Measurements from ENCODE around the gene RBFOX1.

Gene RBFOX1

DNA sequence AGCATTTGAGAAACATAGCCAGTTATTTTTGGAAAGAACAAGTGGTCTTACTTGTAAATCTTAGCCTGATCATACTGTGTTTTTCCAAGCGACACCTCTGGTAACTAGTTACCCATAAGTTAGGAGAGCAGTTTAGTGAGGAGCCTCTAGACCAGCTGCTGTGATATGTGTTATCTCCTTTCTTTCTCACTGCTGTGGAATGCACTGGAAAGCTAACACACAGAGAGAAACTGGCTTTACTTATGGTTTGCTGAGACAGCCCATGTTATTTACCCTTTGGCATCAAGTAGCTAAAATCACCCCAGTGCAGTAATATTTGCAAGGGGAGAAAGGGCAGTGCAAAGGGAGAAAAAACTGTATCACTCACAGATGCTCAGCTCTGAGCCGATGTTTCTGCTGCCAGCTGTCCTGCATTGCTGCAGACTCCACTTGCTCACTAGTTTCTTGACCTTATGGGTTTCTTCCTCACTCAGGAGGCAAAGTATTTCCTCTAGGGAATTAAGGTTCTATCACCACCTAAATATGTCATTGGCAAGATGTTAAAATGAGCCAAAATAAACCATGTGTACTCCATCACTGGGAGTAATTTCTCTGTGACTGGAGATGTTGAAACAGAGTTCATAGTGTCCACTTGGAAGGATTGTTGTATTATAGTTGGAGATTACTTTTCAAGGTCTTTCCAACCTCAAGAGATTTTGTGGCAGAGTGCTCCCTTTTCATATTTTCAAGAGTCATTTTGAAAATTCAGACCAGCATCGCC lies 2.3 kb downstream of the RBFOX1 start:
- in situ Hi-C loops (cut with MboI; ENCODE audit: low sequenced_read_pairs) = no loop called here

DNA sequence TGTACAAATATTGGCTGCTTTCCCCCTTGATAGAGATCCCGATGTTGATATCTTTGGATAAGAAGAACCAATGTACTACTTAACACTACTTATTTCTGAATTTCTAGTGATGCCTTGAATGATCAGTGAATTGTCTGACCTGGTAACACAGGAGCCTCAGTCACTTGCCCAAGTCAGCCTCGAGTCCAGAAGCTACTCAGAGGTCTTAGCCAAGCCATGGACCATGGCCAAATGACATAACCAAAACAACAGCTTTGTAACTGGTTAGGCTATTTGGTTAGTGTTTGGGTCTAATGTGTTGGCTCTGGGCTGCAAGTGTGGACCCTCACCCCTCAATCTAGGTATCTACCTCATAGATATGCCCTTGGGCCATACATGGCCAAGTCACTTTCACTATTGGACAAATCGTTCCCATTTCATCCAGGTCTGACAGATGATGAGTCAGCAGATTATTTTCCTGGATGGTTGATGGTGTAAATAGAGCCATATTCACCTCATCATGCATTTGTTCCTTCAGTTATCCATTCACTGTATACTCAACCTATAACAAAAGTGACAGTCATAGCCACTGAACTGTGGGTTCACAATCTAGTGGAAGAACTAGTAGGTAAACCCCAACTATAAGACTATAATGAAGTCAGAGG lies 3.5 kb downstream of the RBFOX1 start:
- in situ Hi-C loops (cut with MboI; ENCODE audit: low sequenced_read_pairs) = no loop called here

DNA sequence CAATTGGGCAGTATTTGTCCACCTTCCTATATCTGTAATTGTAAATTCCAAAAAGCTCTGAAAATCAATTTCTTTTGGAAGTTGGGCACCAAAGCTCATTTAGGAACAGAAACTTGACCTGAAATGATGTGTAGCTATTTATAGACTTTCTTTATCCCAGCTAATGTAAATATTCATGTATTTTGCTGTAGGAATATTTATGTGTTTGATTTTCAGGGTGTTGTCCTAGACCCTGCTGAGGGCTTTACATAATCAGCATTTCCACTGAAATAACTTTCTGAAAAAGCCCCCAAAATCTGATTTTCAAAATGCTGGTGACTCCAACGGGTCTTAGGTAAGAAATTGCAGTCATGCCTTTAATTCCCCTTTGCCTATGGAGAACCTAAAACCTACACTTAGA lies 4.1 kb downstream of the RBFOX1 start:
- in situ Hi-C loops (cut with MboI; ENCODE audit: low sequenced_read_pairs) = no loop called here

DNA sequence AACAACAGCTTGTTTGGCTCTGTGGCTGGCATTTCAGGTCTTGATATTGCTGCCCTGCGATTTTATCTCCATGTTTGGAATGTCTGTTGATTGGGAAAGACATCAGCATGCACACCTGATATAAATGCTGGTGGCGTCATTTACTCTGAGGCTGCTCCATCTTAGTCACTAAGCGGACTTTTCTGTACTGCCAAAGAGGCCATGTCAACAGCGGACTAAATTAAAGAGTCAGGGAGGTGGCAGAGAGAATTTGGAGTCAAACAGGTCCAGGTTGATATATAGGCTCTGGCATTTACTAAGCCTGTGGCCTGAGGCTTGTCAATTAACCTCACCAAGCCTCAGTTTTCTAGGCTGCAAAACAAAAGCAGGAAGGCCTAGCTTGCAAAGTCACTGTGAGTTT lies 6.2 kb downstream of the RBFOX1 start:
- in situ Hi-C loops (cut with MboI; ENCODE audit: low sequenced_read_pairs) = no loop called here

DNA sequence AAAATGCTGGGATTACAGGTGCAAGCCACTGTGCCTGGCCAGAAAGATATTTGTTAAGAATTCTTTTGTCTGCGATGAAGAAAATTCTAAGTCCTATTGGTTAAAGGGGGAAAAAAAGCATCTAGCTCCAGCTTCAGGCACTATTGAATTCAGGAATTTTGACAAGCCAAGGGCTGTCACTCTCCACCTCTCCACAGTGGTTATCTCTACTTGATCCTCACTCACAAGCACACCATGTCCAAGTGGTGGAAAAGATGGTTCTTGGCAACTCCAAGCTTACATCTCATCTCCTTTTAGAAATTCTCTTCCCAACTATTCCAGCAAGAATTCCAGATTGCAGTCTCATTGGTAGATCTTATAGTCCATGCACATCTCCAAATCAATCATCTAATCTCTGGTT lies 7.1 kb downstream of the RBFOX1 start:
- in situ Hi-C loops (cut with MboI; ENCODE audit: low sequenced_read_pairs) = no loop called here

DNA sequence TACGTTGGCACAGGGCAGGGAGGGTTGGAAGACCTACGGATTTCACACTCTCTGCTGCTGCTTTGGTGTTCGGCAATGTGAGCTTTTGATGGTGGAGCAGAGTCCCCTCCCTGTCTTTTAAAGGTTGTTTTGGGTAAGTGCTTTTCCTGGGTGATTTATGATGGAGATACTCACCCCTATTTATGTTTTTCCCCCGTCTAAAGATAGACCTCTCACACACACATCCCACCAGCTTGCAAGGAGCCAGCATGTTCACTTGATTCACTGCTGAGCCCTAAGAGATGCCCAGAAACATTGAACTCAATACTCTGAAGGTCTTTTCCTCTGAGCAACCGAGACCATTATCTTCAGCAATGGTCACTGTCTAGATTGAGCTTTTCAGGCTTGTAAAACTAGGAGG lies 8.3 kb downstream of the RBFOX1 start:
- in situ Hi-C loops (cut with MboI; ENCODE audit: low sequenced_read_pairs) = no loop called here

DNA sequence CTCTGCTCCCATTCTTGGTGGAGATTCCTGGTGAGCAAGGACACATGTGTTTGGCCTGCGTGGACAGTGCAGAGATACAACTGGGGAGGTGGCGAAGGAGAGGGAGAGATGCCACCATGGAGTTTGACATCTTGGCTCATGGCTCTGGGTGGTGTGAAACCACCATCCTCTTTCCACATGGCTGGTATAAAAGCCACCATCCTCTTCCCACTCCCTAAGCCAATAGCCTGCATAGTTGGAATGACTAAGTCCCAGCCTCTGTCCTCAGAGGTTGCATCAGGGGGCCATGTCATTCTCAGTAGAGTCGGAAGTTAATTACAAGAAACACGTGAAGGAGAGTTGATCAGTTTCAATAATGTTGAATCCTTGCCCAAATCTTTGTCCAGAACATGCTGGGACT lies 10.0 kb downstream of the RBFOX1 start:
- in situ Hi-C loops (cut with MboI; ENCODE audit: low sequenced_read_pairs) = no loop called here

DNA sequence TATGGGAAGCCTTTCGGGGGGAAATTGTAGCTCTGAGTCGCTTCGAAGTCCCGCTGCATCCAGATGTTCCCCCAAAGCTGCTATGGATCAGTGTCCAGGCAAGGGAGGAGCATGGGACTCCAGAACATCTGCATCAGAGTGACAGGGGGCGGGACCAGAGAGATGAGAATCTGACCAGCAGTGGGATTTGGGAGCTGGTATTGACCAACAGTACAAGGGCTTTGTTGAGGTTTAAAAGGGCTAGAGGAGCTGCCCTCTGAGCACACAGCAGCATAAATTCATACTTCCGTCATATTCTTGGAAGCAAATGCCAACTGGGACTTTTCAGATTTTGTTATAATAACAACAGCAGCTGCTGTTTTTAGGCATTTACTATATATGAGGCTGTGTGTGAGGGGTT lies 10.6 kb downstream of the RBFOX1 start:
- in situ Hi-C loops (cut with MboI; ENCODE audit: low sequenced_read_pairs) = no loop called here

DNA sequence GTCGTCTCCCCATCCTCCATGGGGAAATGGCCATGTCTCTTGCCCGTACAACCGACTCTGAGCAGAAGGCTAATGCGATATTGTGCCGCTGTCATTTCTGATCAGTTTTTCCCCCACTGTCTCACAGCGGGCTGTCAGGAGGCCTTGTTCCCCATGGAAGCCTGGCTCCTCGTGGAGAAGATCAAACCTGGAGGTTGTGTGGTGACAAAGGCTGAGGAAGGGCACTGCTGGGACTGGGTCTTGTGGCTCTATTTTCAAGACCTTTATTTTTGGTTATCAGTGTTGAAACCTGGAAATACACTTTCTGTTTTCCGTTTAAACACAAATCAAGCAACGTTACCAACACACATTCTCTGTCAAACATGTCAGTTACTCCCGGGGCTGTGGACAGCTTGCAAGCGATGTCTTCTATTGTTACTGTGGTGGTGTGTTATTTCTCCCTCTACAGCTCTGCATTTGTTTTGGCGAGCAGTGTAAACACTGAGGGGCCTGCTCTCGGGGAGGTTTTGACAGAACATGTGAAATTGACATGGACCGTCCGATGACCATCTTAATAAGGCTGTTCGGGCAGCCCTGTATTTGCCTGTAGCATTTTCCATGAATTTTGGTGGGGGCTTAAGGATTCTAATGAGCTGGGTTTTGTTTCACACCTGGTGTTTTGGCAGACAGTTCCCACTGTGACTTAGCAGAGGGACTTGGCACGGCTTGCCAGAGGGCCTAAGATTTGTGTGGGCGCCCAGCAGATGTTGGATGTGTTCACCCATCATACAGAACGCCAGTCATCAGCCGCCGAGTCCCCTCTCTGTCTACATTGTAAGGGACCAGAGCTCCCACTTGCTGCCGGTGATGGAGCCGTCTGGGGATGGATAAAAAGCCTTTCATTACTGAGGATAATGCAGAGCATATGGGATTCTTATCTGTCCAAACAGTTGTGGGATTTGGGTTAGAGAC lies 12.5 kb downstream of the RBFOX1 start:
- in situ Hi-C loops (cut with MboI; ENCODE audit: low sequenced_read_pairs) = no loop called here

DNA sequence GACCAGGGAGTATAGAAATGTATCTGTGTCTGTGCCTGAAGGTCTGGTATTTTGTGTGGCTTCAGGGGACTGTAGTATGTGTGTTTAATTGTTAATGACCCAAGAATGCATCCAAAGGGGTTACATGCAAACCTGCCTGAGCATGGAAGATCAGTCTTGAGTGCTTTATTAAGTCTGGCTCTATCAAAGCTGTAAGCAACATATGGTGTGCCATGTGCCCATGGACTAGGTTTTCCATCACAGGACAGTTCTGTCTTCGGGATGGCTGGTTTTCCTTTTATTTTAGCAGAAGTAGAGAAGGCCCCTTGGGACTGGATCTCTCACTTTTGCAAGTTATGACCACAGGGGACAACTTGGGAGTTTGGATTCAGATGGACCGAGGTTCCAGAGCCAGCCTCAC lies 18.2 kb downstream of the RBFOX1 start:
- in situ Hi-C loops (cut with MboI; ENCODE audit: low sequenced_read_pairs) = no loop called here

DNA sequence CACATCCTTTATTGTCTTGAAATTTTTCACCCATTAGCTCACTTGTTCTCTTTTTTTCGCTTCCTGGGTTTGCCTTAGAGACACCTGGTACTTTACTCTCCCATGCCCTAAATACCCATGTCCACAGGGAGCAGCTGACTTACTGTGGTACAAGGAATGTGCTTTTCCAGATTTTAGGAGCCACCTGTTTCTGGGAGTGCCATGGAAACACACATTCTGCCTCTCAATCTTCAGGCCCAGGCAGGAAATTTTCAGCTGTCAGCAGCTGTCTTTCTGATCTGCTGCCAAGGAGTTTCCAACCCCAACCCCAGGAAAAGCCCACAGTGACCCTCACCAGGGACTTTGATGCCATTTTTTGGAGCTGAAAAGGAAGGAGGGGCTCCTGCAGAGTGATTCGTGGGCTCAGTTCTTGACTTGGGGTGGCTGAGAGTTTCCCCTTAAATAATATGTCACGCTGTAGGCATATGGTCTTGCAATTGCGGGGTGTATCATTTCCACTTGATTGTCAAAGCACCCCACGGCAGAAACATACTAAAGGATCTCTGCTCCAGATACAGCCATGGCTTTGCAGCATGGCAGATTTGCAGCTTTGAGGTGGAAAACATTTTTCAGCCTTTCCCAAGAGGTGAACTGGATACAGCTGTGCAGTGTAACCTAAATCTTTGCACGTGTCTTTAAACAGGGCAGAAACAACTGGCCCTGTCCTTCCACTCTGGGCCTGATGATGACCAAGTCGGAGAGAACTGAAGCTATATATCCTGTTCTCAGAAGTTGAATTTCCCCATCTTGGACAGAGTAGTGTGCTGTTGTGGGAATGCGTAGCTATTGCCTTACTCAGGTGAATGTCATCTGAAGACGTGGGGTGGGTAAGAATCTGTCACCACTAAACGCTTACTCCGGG lies 19.2 kb downstream of the RBFOX1 start:
- in situ Hi-C loops (cut with MboI; ENCODE audit: low sequenced_read_pairs) = no loop called here

DNA sequence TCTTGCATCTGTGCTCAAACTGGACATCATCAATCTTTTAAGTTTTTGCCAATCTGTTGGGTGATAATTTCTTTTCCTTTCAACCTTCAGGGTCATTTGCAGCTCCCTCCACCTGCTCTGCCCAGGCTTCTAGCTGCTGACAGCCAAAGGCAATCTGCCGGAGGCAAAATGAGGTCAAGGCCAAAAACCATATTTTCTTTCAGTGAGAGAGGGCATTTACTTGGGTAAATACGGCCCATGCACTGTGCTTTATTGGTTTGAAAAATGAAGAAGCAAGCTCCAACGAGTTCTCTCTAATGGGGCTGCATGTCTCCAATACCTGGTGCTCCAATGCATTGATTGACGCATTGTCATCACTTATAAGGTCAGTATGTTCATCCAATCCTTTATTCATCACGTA lies 23.1 kb downstream of the RBFOX1 start:
- in situ Hi-C loops (cut with MboI; ENCODE audit: low sequenced_read_pairs) = no loop called here

DNA sequence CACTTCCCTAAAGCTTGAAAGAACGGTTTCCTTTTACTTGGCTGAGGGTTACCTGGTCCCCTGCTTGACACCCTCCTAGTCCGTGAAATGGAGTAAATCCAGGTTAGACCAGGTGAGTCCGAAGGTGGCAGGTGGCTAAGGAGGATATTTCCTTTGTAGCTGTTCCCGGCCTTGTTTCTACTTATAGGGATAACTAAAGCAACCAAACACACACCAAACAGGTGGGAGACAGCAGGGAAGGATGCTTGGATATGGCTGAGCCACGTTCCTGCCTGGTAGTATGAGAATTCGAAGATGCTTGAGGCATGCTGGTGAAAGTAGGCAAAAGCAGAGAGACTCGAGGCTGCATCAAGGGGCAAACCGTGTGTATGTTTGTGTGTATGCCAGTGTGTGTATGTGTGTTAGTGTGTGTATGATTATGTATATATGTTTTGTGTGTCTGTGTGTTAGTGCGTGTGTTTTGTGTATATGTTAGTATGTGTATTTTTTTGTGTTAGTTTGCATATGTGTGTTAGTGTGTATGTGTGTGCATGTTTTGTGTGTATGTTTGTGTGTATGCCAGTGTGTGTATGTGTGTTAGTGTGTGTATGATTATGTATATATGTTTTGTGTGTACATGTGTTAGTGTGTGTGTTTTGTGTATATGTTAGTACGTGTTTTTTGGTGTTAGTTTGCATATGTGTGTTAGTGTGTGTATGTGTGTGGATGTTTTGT lies 28.9 kb downstream of the RBFOX1 start:
- in situ Hi-C loops (cut with MboI; ENCODE audit: low sequenced_read_pairs) = no loop called here

DNA sequence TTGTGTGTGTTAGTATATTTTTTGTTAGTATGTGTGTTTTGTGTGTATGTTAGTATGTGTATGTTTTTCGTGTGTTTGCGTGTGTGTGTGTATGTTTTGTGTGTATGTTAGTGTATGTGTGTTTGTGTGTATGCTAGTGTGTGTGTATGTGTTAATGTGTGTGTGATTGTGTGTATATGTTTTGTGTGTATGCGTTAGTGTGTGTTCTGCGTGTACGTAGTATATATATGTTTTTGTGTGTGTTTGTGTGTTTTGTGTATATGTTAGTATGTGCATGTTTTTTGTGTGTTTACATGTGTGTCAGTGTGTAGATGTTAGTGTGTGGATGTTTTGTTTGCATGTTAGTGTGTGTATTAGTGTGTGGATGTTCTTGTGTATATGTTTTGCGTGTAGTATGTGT lies 29.6 kb downstream of the RBFOX1 start:
- in situ Hi-C loops (cut with MboI; ENCODE audit: low sequenced_read_pairs) = no loop called here

DNA sequence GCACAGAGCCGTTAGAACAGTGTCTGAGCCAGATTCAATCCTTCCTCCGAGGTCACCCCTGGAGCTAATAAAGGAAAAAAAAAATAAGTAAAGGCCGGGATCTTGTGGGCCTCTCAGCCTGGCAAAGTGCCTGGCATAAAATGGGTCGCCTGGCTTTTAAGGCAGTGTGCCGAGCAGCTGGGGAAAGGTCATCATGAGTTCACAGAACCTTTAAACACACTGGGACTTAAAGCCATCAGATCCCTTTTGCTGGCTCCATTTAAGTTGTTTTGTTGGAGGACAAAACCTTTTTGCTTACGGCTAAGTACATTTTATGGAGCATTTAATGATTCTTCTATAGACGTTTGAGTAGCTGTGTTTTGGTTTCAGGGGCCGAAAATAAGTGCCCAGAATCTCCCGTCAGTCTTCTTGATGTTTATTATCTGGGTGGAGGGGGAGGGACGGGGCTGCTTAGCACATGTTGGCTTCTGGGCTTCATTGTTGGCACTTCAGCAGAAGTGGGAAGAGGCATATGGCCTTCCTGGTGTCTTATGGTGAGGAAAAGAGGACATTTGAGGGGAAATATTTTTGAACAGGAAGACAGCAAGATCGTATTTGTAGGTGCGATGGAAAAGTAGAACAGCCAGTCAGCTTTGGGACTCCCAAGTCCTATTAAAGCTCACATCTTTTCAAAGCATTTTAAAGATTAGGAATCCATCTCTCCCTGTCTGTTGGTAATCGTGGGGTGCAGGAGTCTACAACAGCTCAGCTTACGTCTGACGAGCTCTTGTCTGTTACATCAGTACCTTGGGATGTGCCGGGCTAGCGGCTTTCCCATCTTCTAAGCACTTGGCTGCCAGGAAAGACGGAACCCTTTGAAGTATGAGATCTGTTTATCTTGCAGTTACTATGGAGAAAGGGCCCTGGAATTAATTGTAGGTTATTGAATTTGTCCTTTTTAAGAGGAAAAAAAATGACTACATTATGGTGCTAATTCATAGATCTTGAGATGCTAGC lies 31.1 kb downstream of the RBFOX1 start:
- in situ Hi-C loops (cut with MboI; ENCODE audit: low sequenced_read_pairs) = no loop called here

DNA sequence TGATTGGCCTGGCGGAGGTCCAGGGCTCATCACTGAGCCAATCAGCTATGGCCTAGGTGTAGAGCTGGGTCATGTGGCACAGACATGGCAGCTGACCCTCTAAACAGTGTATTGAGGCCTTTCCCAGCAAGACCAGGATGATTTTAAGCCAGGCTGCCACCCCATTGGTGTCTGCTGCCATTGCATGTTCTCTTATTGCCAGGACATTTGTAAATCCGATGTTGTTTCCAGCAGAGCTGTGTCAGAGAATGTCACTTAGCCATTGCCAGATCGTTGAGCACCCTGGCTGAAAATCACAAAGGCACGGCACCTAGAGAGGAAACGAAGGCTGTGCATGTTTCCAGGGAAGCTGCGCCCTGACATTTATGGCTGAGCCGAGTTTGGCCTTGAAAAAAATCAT lies 33.4 kb downstream of the RBFOX1 start:
- in situ Hi-C loops (cut with MboI; ENCODE audit: low sequenced_read_pairs) = no loop called here

DNA sequence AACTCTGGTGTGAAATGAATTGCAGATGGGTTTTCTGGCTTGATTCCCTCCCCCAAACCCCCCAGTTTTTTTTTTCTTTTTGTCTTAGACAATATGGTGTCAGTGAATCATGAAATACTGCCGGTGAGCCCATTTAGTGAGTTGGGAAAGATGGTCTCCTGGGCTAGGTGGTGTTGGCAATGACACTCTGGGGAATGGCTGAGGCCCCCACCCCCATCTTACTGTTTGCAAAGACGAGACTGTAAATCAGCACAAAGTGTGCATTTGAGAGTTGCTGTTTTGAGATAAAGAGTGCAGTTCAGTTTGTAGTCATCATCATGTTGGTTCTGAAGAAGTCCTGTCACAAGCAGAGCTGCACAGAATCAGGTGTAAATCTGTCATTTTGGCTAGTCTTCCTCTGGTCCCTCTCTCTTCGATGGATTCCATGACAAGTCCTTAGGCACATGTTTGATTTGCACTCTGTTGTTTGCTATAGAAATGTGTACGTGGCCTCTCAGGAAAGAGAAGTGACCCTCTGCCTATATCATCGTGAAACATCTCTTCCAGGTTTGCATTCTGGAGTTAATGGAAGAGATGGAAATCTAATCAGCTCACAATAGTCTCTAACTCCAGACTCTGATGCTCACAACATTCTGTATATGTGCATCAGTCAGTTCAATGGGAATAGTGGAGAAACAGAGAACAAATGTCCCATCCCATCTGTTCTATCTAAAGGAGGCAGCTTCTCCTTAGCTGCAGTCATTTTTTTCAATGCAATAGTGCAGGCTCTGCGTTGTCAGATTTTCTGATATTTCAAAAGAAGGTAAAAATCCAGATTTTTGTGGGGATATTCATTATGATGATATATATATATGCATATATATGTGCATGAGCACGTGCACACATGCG lies 34.6 kb downstream of the RBFOX1 start:
- in situ Hi-C loops (cut with MboI; ENCODE audit: low sequenced_read_pairs) = no loop called here

DNA sequence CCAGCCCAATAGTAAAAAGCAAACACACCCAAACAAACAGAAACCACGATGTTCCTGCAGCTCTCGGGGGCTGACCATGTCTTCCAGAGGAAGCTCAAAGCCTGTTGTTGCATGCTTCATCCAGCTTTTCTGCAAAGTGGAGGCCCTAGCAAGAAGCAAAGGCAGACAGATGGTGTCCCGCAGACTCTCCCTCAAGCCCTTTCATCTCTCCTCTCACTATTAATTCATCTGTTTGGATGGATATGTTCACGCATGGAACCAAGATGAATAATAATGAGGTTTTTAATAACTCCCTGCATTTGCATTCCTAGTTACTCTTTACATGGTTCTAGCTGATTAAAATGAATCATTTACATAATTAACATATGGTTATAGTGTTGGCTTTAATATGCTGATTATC lies 36.6 kb downstream of the RBFOX1 start:
- in situ Hi-C loops (cut with MboI; ENCODE audit: low sequenced_read_pairs) = no loop called here

Data from HL-60/S4 treated with phorbol 12-myristate 13-acetate at 8.2 ng/mL for 4 days and 3 days (cell line).